Measurements from ENCODE around the gene TNF. TPM values are rescaled to one million over a fixed set of nuclear protein-coding genes. Genes with fewer than 3 reads are reported as not detected.

Gene TNF
- total RNA-seq, 1 experiment from 2014 or later = 0.64 TPM

DNA sequence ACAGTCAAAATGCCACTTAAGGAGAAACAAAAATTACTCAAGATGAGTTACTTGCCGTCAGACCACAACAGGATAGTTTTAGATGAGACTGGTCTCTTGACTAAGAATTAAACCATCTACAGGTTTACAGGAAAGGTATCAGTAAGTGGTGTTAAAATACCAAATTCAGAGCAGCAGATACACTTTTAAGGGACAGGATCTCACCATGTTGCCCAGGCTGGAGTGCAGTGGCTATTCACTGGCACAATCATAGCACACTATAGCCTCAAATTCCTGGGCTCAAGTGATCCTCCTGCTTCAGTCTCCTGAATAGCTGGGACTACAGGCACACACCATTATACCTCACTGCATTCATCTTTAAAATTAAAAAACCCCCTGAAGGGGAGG lies 41.9 kb upstream of the TNF start:
- no peak overlapping the region for H3K27ac ChIP-seq (ENCODE audit: low read length)
- no peaks in the 10 kb centered on the region for H3K27me3 ChIP-seq (ENCODE audit: control insufficient read depth, insufficient read depth, low read length)
- H3K9me3 ChIP-seq (ENCODE audit: control insufficient read depth, insufficient read depth, low read depth, low read length) = no peaks in the 10 kb centered on the region
- no peak overlapping the region for H3K4me3 ChIP-seq (ENCODE audit: low read depth in 2 of 2, low read length in 2 of 2)
- ATAC-seq = no peak
- DNase-seq (ENCODE audit: low read depth, low spot score) = no peak
- CTCF ChIA-PET = no interaction called here
- H3K4me1 ChIP-seq (ENCODE audit: control insufficient read depth, insufficient read depth, low read length) = peaks cover 4% of the 10 kb centered on the region
- peaks cover 46% of the 10 kb centered on the region for H3K36me3 ChIP-seq (ENCODE audit: control insufficient read depth, insufficient read depth, low read length)
- TSS peak; percentile 48 for BruUV-seq (replicated peaks)
- no peak for TF ChIP-seq POLR2AphosphoS5 (IDR thresholded peaks at IDR 0.05; ENCODE audit: low read depth, low read length)
- no peak for TF ChIP-seq TCF7L2 (IDR thresholded peaks at IDR 0.05; ENCODE audit: low read depth, low read length)
- TF ChIP-seq, protein P1, sequence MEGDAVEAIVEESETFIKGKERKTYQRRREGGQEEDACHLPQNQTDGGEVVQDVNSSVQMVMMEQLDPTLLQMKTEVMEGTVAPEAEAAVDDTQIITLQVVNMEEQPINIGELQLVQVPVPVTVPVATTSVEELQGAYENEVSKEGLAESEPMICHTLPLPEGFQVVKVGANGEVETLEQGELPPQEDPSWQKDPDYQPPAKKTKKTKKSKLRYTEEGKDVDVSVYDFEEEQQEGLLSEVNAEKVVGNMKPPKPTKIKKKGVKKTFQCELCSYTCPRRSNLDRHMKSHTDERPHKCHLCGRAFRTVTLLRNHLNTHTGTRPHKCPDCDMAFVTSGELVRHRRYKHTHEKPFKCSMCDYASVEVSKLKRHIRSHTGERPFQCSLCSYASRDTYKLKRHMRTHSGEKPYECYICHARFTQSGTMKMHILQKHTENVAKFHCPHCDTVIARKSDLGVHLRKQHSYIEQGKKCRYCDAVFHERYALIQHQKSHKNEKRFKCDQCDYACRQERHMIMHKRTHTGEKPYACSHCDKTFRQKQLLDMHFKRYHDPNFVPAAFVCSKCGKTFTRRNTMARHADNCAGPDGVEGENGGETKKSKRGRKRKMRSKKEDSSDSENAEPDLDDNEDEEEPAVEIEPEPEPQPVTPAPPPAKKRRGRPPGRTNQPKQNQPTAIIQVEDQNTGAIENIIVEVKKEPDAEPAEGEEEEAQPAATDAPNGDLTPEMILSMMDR (IDR thresholded peaks at IDR 0.05) = no peak
- TF ChIP-seq REST (IDR thresholded peaks at IDR 0.05; ENCODE audit: insufficient read depth in 1 of 2, low read depth in 2 of 2, low read length in 1 of 2) = no peak
- TF ChIP-seq SIN3A (IDR thresholded peaks at IDR 0.05; ENCODE audit: borderline replicate concordance, insufficient read depth, low read depth, low read length) = no peak
- intact Hi-C loops (cut with micrococcal nuclease; ENCODE audit: unreplicated experiment) (no loop called here), in situ Hi-C loops (cut with HindIII; ENCODE audit: low pct_unique_long_range_greater_than_20kb, low sequenced_read_pairs) (no loop called here)
- POLR2A ChIA-PET = interaction anchor here (0.7 kb wide), 1 partner anchor 9 kb away, joined by 13 read pairs; no protein-coding TSS in a partner anchor

DNA sequence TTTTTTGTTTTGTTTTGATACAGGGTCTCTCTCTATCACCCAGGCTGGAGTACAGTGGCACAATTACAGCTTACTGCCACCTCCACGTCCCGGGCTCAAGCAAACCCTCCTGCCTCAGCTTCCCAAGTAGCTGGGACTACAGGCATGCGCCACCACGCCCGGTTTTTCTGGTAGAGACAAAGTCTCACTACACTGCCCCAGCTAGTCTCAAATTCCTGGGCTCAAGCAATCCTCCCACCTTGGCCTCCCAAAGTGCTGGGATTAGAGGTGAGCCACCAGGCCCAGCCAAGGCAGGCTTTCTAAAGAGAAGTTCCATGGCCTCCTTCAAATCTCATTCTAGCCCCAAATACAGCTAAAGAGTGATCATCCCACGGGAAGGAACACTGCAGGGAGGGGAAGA lies 41.4 kb upstream of the TNF start:
- ChIA-PET POLR2A (interaction anchor here (0.7 kb wide), 1 partner anchor 9 kb away, joined by 13 read pairs; no protein-coding TSS in a partner anchor), CTCF (no interaction called here)
- DNase-seq (ENCODE audit: low read depth, low spot score) (no peak), ATAC-seq (no peak)
- no peak overlapping the region for H3K4me3 ChIP-seq (ENCODE audit: low read depth in 2 of 2, low read length in 2 of 2)
- H3K4me1 ChIP-seq (ENCODE audit: control insufficient read depth, insufficient read depth, low read length) = peaks cover 9% of the 10 kb centered on the region
- no peak for TF ChIP-seq REST (IDR thresholded peaks at IDR 0.05; ENCODE audit: insufficient read depth in 1 of 2, low read depth in 2 of 2, low read length in 1 of 2)
- no peak for TF ChIP-seq TCF7L2 (IDR thresholded peaks at IDR 0.05; ENCODE audit: low read depth, low read length)
- no TSS peak for BruUV-seq (replicated peaks)
- H3K36me3 ChIP-seq (ENCODE audit: control insufficient read depth, insufficient read depth, low read length) = peaks cover 49% of the 10 kb centered on the region
- in situ Hi-C loops (cut with HindIII; ENCODE audit: low pct_unique_long_range_greater_than_20kb, low sequenced_read_pairs) (no loop called here), intact Hi-C loops (cut with micrococcal nuclease; ENCODE audit: unreplicated experiment) (no loop called here)
- H3K27ac ChIP-seq (ENCODE audit: low read length) = no peak overlapping the region
- H3K9me3 ChIP-seq (ENCODE audit: control insufficient read depth, insufficient read depth, low read depth, low read length) = no peaks in the 10 kb centered on the region
- no peaks in the 10 kb centered on the region for H3K27me3 ChIP-seq (ENCODE audit: control insufficient read depth, insufficient read depth, low read length)

Measured in Panc1 (cell line).